Subcutaneous abdominal adipose tissue (tissue), 5 donors: ENCODE data around the gene TMTC1.
A peak's percentile ranks its signal among the peaks of the same experiment; 100 is the strongest.

Experiments used
- H3K27ac ChIP-seq: one replicate; pipeline ENCODE4 v1.7.0; 2013; ENCODE audit warnings: low read depth, mild to moderate bottlenecking, inconsistent platforms, low read length, moderate library complexity
- H3K27me3 ChIP-seq, 5 donors: one replicate each; pipeline ENCODE4 v1.7.0; 2013; ENCODE audit warnings: low read length in 5 of 5, inconsistent platforms in 1 of 5; ENCODE audit not compliant: control insufficient read depth in 5 of 5, insufficient read depth in 4 of 5
- H3K36me3 ChIP-seq, 5 donors: one replicate each; pipeline ENCODE4 v1.7.0; 2013; ENCODE audit warnings: low read length in 5 of 5; ENCODE audit not compliant: control insufficient read depth in 5 of 5, insufficient read depth in 5 of 5
- H3K4me1 ChIP-seq, 5 donors: one replicate each; pipeline ENCODE4 v1.7.0; 2013; ENCODE audit warnings: low read length in 5 of 5, mild to moderate bottlenecking in 3 of 5, moderate library complexity in 1 of 5; ENCODE audit not compliant: control insufficient read depth in 5 of 5, insufficient read depth in 5 of 5
- H3K4me3 ChIP-seq, 5 donors: one replicate each; pipeline ENCODE4 v1.7.0; 2013; ENCODE audit warnings: low read length in 5 of 5, low read depth in 1 of 5
- H3K9ac ChIP-seq, 5 donors: one replicate each; pipeline ENCODE4 v1.7.0; 2013; ENCODE audit warnings: low read length in 5 of 5, mild to moderate bottlenecking in 4 of 5, moderate library complexity in 3 of 5
- H3K9me3 ChIP-seq, 5 donors: one replicate each; pipeline ENCODE4 v1.7.0; 2013; ENCODE audit warnings: low read length in 5 of 5; ENCODE audit not compliant: control insufficient read depth in 5 of 5
- donor health status: healthy.
- donor health status: healthy.
- donor health status: healthy.
- donor health status: healthy.
- donor health status: healthy.

Gene TMTC1

GRCh38 chr12:29733060-29733459 lies 50.7 kb downstream of the TMTC1 start:
- Histone ChIP-seq H3K27me3 (no peaks in the 10 kb centered on the region), H3K27ac (peak overlapping the region; percentile 12), H3K9ac (no peak overlapping the region), H3K4me3 (no peak overlapping the region), H3K36me3 (peaks cover 0 to 7% (median 0%) of the 10 kb centered on the region in 5 donors), H3K9me3 (no peaks in the 10 kb centered on the region), H3K4me1 (peaks cover 8 to 55% (median 47%) of the 10 kb centered on the region in 5 donors)

GRCh38 chr12:29732593-29732992 lies 51.1 kb downstream of the TMTC1 start:
- no peak overlapping the region for H3K9ac ChIP-seq
- peak overlapping the region; percentile 12 for H3K27ac ChIP-seq
- H3K4me1 ChIP-seq: peaks cover 5 to 55% (median 44%) of the 10 kb centered on the region in 5 donors
- H3K27me3 ChIP-seq: no peaks in the 10 kb centered on the region
- no peaks in the 10 kb centered on the region for H3K9me3 ChIP-seq
- H3K4me3 ChIP-seq: no peak overlapping the region
- peaks cover 0 to 7% (median 0%) of the 10 kb centered on the region in 5 donors for H3K36me3 ChIP-seq

- Histone ChIP-seq H3K4me3 (no peak overlapping the region), H3K4me1 (peaks cover 4 to 53% (median 42%) of the 10 kb centered on the region in 5 donors), H3K9ac (no peak overlapping the region), H3K27me3 (no peaks in the 10 kb centered on the region), H3K27ac (peak overlapping the region; percentile 12), H3K36me3 (peaks cover 0 to 7% (median 0%) of the 10 kb centered on the region in 5 donors), H3K9me3 (no peaks in the 10 kb centered on the region)
Observed at GRCh38 chr12:29732191-29732590, 51.6 kb downstream of the TMTC1 start.

- Histone ChIP-seq H3K9me3 (no peaks in the 10 kb centered on the region), H3K27me3 (no peaks in the 10 kb centered on the region), H3K27ac (peak overlapping the region; percentile 12), H3K36me3 (peaks cover 0 to 5% (median 0%) of the 10 kb centered on the region in 5 donors), H3K4me3 (peak overlapping the region in 1 of 5 donors; percentile 36), H3K4me1 (peaks cover 4 to 56% (median 45%) of the 10 kb centered on the region in 5 donors), H3K9ac (no peak overlapping the region)
Observed at GRCh38 chr12:29731591-29731990, 52.2 kb downstream of the TMTC1 start.

GRCh38 chr12:29730481-29730880 lies 53.3 kb downstream of the TMTC1 start:
- H3K4me1 ChIP-seq: peaks cover 8 to 66% (median 56%) of the 10 kb centered on the region in 5 donors
- no peak overlapping the region for H3K9ac ChIP-seq
- H3K4me3 ChIP-seq: no peak overlapping the region
- peaks cover 0 to under 1% (median 0%) of the 10 kb centered on the region in 5 donors for H3K36me3 ChIP-seq
- peak overlapping the region; percentile 4 for H3K27ac ChIP-seq
- no peaks in the 10 kb centered on the region for H3K9me3 ChIP-seq
- H3K27me3 ChIP-seq: no peaks in the 10 kb centered on the region

- H3K4me3 ChIP-seq: no peak overlapping the region
- H3K9ac ChIP-seq: no peak overlapping the region
- H3K36me3 ChIP-seq: no peaks in the 10 kb centered on the region
- H3K27ac ChIP-seq: no peak overlapping the region
- peaks cover 4 to 55% (median 41%) of the 10 kb centered on the region in 5 donors for H3K4me1 ChIP-seq
- H3K9me3 ChIP-seq: no peaks in the 10 kb centered on the region
- no peaks in the 10 kb centered on the region for H3K27me3 ChIP-seq
Observed at GRCh38 chr12:29728030-29728429, 55.7 kb downstream of the TMTC1 start.

GRCh38 chr12:29726741-29727348 lies 56.9 kb downstream of the TMTC1 start:
- peaks cover 4 to 46% (median 30%) of the 10 kb centered on the region in 5 donors for H3K4me1 ChIP-seq
- H3K27ac ChIP-seq: peak overlapping the region; percentile 49
- no peak overlapping the region for H3K4me3 ChIP-seq

GRCh38 chr12:29726321-29726692 lies 57.4 kb downstream of the TMTC1 start:
- no peaks in the 10 kb centered on the region for H3K9me3 ChIP-seq
- H3K4me1 ChIP-seq: peaks cover 4 to 40% (median 25%) of the 10 kb centered on the region in 5 donors
- peak overlapping the region; percentile 49 for H3K27ac ChIP-seq
- H3K36me3 ChIP-seq: no peaks in the 10 kb centered on the region
- H3K4me3 ChIP-seq: no peak overlapping the region
- H3K27me3 ChIP-seq: no peaks in the 10 kb centered on the region
- H3K9ac ChIP-seq: no peak overlapping the region

More at GRCh38 chr12:29726741-29727348, 56.9 kb downstream of the TMTC1 start:
- no peaks in the 10 kb centered on the region for H3K36me3 ChIP-seq
- no peaks in the 10 kb centered on the region for H3K9me3 ChIP-seq
- H3K9ac ChIP-seq: no peak overlapping the region
- no peaks in the 10 kb centered on the region for H3K27me3 ChIP-seq

GRCh38 chr12:29725587-29726320 lies 58.0 kb downstream of the TMTC1 start:
- no peaks in the 10 kb centered on the region for H3K9me3 ChIP-seq
- no peak overlapping the region for H3K4me3 ChIP-seq
- H3K27me3 ChIP-seq: no peaks in the 10 kb centered on the region
- peaks cover 4 to 36% (median 19%) of the 10 kb centered on the region in 5 donors for H3K4me1 ChIP-seq
- H3K9ac ChIP-seq: no peak overlapping the region
- H3K36me3 ChIP-seq: no peaks in the 10 kb centered on the region
- H3K27ac ChIP-seq: peak overlapping the region; percentile 49

- no peaks in the 10 kb centered on the region for H3K9me3 ChIP-seq
- H3K9ac ChIP-seq: no peak overlapping the region
- H3K27me3 ChIP-seq: no peaks in the 10 kb centered on the region
- no peaks in the 10 kb centered on the region for H3K36me3 ChIP-seq
- H3K27ac ChIP-seq: no peak overlapping the region
- H3K4me1 ChIP-seq: peaks cover 4 to 26% (median 15%) of the 10 kb centered on the region in 5 donors
- no peak overlapping the region for H3K4me3 ChIP-seq
Observed at GRCh38 chr12:29722164-29722563, 61.6 kb downstream of the TMTC1 start.
